HEK293 (cell line): ENCODE results near the gene GLRA2.

Experiments
- MZF1 ChIP-seq: fragments of 450-650 bp; formaldehyde crosslinking; IDR thresholded peaks from 2 replicates; pipeline ENCODE4 v1.5.1; 2017; ENCODE audit warnings: missing biosample characterization, missing genetic modification characterization, borderline replicate concordance
- YY1 ChIP-seq: fragments of 450-650 bp; formaldehyde crosslinking; IDR thresholded peaks from 2 replicates; pipeline ENCODE4 v1.5.1; 2018; ENCODE audit warnings: missing biosample characterization, missing genetic modification characterization
- ZNF148 ChIP-seq: fragments of 450-650 bp; formaldehyde crosslinking; IDR thresholded peaks from 2 replicates; pipeline ENCODE4 v1.5.0; 2017; ENCODE audit warnings: missing biosample characterization, missing genetic modification characterization, borderline replicate concordance
- ZNF155 ChIP-seq: fragments of 450-650 bp; formaldehyde crosslinking; IDR thresholded peaks from 2 replicates; pipeline ENCODE4 v1.5.1; 2016; ENCODE audit warnings: missing biosample characterization, missing genetic modification characterization
- ZNF169 ChIP-seq: fragments of 450-650 bp; formaldehyde crosslinking; IDR thresholded peaks from 2 replicates; pipeline ENCODE4 v1.5.1; 2016; ENCODE audit warnings: missing biosample characterization, missing genetic modification characterization
- ZNF274 ChIP-seq, 2 experiments: fragments of 200-500 bp in 1 of 2; fragments of 450-650 bp in 1 of 2; sonication (Bioruptor generic) in 1 of 2; formaldehyde crosslinking in 1 of 2; IDR thresholded peaks; 2 replicates each; pipeline versions ENCODE4 v1.5.1 to v1.6.1; 2014 to 2016; ENCODE audit warnings: borderline replicate concordance in 1 of 2, inconsistent platforms in 1 of 2, low read length in 1 of 2, missing biosample characterization in 1 of 2, missing genetic modification characterization in 1 of 2
- ZNF404 ChIP-seq: fragments of 450-650 bp; formaldehyde crosslinking; IDR thresholded peaks from 2 replicates; pipeline ENCODE4 v1.5.1; 2017; ENCODE audit warnings: missing biosample characterization, missing genetic modification characterization
- ZNF416 ChIP-seq: fragments of 450-650 bp; formaldehyde crosslinking; IDR thresholded peaks from 2 replicates; pipeline ENCODE4 v1.5.1; 2016; ENCODE audit warnings: missing biosample characterization, missing genetic modification characterization
- ZNF621 ChIP-seq: fragments of 450-650 bp; formaldehyde crosslinking; IDR thresholded peaks from 2 replicates; pipeline ENCODE4 v1.5.1; 2017; ENCODE audit warnings: missing biosample characterization, missing genetic modification characterization
- ZNF747 ChIP-seq: fragments of 450-650 bp; formaldehyde crosslinking; IDR thresholded peaks from 2 replicates; pipeline ENCODE4 v1.5.1; 2016; ENCODE audit warnings: missing biosample characterization, missing genetic modification characterization
- TF ChIP-seq, protein P1 (sequence below): fragments of 450-650 bp; formaldehyde crosslinking; IDR thresholded peaks from 2 replicates; pipeline ENCODE4 v1.5.1; 2016; ENCODE audit warnings: missing biosample characterization, missing genetic modification characterization, borderline replicate concordance
- TF ChIP-seq, protein P2 (sequence below): fragments of 450-650 bp; formaldehyde crosslinking; IDR thresholded peaks from 2 replicates; pipeline ENCODE4 v1.5.1; 2016; ENCODE audit warnings: missing biosample characterization, missing genetic modification characterization

DNA sequence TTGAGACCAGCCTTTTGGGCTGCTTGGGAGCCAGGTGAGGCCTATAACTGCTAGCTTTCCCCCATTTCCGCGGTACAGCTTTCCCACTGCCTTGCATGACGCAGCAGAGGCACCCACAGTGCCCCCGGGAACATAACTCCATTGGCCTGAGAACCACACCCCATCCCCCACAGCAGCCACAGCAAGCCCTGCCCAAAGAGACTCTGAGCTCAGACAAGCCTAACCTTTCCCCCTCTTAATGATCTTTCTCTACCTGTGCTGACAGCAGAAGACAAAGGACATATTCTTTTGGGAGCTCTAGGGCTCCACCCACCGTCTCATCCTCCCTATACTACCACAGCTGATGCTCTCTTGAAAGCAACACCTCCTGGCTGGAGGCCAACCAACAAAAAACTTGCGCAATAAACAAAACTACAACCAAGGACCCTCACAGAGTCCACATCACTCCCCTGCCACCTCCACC, 228.7 kb downstream of the GLRA2 start:
- TF ChIP-seq, protein P1, sequence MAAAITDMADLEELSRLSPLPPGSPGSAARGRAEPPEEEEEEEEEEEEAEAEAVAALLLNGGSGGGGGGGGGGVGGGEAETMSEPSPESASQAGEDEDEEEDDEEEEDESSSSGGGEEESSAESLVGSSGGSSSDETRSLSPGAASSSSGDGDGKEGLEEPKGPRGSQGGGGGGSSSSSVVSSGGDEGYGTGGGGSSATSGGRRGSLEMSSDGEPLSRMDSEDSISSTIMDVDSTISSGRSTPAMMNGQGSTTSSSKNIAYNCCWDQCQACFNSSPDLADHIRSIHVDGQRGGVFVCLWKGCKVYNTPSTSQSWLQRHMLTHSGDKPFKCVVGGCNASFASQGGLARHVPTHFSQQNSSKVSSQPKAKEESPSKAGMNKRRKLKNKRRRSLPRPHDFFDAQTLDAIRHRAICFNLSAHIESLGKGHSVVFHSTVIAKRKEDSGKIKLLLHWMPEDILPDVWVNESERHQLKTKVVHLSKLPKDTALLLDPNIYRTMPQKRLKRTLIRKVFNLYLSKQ: no peak
- TF ChIP-seq, protein P2, sequence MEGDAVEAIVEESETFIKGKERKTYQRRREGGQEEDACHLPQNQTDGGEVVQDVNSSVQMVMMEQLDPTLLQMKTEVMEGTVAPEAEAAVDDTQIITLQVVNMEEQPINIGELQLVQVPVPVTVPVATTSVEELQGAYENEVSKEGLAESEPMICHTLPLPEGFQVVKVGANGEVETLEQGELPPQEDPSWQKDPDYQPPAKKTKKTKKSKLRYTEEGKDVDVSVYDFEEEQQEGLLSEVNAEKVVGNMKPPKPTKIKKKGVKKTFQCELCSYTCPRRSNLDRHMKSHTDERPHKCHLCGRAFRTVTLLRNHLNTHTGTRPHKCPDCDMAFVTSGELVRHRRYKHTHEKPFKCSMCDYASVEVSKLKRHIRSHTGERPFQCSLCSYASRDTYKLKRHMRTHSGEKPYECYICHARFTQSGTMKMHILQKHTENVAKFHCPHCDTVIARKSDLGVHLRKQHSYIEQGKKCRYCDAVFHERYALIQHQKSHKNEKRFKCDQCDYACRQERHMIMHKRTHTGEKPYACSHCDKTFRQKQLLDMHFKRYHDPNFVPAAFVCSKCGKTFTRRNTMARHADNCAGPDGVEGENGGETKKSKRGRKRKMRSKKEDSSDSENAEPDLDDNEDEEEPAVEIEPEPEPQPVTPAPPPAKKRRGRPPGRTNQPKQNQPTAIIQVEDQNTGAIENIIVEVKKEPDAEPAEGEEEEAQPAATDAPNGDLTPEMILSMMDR: no peak
- TF ChIP-seq ZNF416 (tag by site-specific recombination) (no peak), ZNF169 (tag by site-specific recombination) (no peak), ZNF155 (tag by site-specific recombination) (no peak), ZNF274 (IDR thresholded peaks at IDR 0.05; ENCODE audit: low read length) (no peak), ZNF274 (tag by site-specific recombination; IDR thresholded peaks at IDR 0.05; ENCODE audit: borderline replicate concordance) (no peak), MZF1 (tag by site-specific recombination) (no peak), ZNF747 (no peak), YY1 (tag by site-specific recombination) (no peak), ZNF621 (tag by site-specific recombination) (no peak), ZNF148 (tag by site-specific recombination) (no peak), ZNF404 (tag by site-specific recombination) (no peak)
